Neural crest cell (in vitro differentiated cells): Measurements from ENCODE around the gene PDZRN3. TPM values are rescaled to one million over a fixed set of nuclear protein-coding genes. Genes with fewer than 3 reads are reported as not detected.

Experiments
- DNase-seq: peaks from one replicate; pipeline ENCODE4 v3.0.0; 2021; ENCODE audit warnings: low read depth, mixed read lengths, low spot score
- H3K27ac Mint-ChIP-seq: one replicate; pipeline ENCODE4 v1.8.0; 2021; ENCODE audit warnings: mild to moderate bottlenecking, mixed read lengths; ENCODE audit not compliant: unreplicated experiment
- H3K27me3 Mint-ChIP-seq: 2 replicates; pipeline ENCODE4 v1.8.0; 2021; ENCODE audit warnings: low read depth, mild to moderate bottlenecking, mixed read lengths
- H3K36me3 Mint-ChIP-seq: 2 replicates; pipeline ENCODE4 v1.8.0; 2021; ENCODE audit warnings: low read depth, mild to moderate bottlenecking, mixed read lengths
- H3K4me1 Mint-ChIP-seq: 2 replicates; pipeline ENCODE4 v1.8.0; 2021; ENCODE audit warnings: mixed read lengths
- H3K4me3 Mint-ChIP-seq: one replicate; pipeline ENCODE4 v1.8.0; 2021; ENCODE audit warnings: mild to moderate bottlenecking, mixed read lengths
- H3K9me3 Mint-ChIP-seq: 2 replicates; pipeline ENCODE4 v1.8.0; 2021; ENCODE audit warnings: mixed read lengths
- CTCF ChIP-seq: fragments of 200-600 bp; sonication (generic); conservative IDR thresholded peaks from 2 replicates; pipeline ENCODE4 v1.5.0; 2021; ENCODE audit warnings: antibody characterized with exemption, mild to moderate bottlenecking
- total RNA-seq: library from RNA; stranded (reverse); gene quantifications from 2 replicates; pipeline ENCODE4 v1.2.1, GENCODE V29; 2021

The PDZRN3 gene
- total RNA-seq, 1 donor from 2014 or later, result 12.2 TPM

DNA sequence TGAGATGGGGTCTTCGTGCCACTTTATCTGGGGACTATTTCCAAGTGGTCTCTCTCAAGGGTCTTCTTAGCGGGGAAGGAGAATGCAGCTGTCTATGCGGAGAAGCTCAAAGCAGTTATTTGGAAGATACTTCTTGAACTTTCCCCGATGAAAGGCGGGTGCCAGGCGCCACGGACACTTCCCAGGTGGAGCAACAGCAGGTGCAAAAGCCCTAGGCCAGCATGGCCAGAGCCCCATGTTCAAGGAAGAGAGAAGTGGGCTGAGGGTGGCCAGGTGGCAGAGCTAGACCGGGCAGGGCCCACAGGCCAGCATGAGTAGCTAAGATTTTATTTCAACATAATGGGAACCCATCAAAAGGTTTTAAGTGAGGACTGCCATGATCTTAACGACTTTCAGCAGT is 232.8 kb downstream of the PDZRN3 start:
- no peak overlapping the region for H3K4me3 Mint-ChIP-seq
- H3K9me3 Mint-ChIP-seq, result no peaks in the 10 kb centered on the region
- no peak for DNase-seq
- TF ChIP-seq CTCF, result no peak
- no peaks in the 10 kb centered on the region for H3K27me3 Mint-ChIP-seq
- H3K36me3 Mint-ChIP-seq, result peaks cover 16% of the 10 kb centered on the region
- H3K4me1 Mint-ChIP-seq, result peaks cover 4% of the 10 kb centered on the region
- H3K27ac Mint-ChIP-seq, result no peak overlapping the region

- Mint-ChIP-seq H3K9me3 (no peaks in the 10 kb centered on the region), H3K27me3 (no peaks in the 10 kb centered on the region), H3K36me3 (peaks cover 28% of the 10 kb centered on the region), H3K27ac (no peak overlapping the region), H3K4me1 (peaks cover 4% of the 10 kb centered on the region), H3K4me3 (no peak overlapping the region)
- no peak for TF ChIP-seq CTCF
- DNase-seq, result no peak
Observed at GRCh38 chr3:73389928-73390327, 234.8 kb downstream of the PDZRN3 start.

- Mint-ChIP-seq H3K27me3 (no peaks in the 10 kb centered on the region), H3K4me3 (no peak overlapping the region), H3K9me3 (no peaks in the 10 kb centered on the region), H3K4me1 (peaks cover 4% of the 10 kb centered on the region), H3K27ac (no peak overlapping the region), H3K36me3 (peaks cover 33% of the 10 kb centered on the region)
- TF ChIP-seq CTCF, result no peak
- DNase-seq, result no peak
Observed at GRCh38 chr3:73389117-73389813, 235.5 kb downstream of the PDZRN3 start.

DNA sequence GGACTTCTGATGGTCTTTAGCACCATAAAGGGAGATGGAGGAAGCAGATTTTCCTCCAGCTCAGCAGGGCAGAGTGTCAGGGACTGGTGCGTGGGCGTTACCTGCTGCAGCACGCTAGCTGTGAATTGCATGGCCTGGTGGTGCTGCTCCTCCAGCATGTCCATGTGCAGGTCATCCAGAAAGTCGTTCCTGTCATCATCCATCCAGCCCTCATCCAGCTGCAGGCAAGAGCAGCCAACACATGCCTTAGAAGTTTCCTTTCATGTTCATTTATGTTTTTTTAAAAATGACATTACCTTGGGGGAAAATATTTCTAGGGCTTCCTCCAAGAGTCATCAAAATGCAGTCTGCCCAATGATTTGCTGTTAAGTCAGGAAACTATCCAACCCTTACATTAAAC is 239.2 kb downstream of the PDZRN3 start:
- no peak for DNase-seq
- H3K36me3 Mint-ChIP-seq, result peaks cover 34% of the 10 kb centered on the region
- H3K27me3 Mint-ChIP-seq, result no peaks in the 10 kb centered on the region
- H3K9me3 Mint-ChIP-seq, result no peaks in the 10 kb centered on the region
- TF ChIP-seq CTCF, result no peak
- no peak overlapping the region for H3K4me3 Mint-ChIP-seq
- peaks cover 4% of the 10 kb centered on the region for H3K4me1 Mint-ChIP-seq
- no peak overlapping the region for H3K27ac Mint-ChIP-seq

DNA sequence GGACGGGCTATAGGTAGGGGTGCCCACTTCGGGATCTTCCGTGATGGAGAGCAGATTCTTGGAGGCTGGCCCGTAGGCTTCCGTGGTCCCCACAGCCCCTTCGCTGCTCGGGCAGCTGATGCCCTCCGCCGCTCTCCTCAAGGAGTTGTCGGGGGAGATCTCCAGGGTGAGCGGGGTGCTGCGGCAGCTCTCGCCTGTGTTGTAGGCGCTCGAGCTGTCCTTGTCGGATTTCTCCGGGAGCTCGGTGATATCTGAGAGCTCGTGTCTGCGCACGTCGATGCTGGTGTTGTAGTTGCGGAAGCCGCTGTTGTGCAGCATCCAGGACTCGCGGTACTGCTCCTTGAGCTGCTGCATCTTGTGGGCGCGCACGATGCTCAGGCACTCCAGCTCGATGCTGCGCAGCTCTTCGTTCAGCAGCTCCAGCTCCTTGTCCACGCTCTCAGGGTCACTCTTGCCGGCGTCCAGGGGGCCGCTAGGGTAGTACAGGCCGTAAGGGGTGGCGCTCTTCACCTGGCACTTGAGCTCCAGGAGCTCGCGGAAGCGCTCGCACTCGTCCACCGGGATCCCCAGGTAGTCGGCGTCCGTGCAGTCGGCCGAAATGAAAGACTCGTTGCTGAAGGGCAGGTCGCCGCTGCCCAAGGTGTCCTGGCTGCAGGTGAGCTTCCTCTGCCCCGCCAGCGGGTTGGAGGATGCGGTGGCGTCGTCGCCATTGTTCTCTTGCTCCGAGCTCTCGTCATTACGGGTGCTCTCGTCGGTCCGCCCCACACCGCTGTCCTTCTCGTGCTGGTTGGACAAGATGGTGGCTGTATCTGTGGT is 240.4 kb downstream of the PDZRN3 start:
- Mint-ChIP-seq H3K36me3 (peaks cover 32% of the 10 kb centered on the region), H3K27ac (no peak overlapping the region), H3K4me3 (no peak overlapping the region), H3K27me3 (no peaks in the 10 kb centered on the region), H3K9me3 (no peaks in the 10 kb centered on the region), H3K4me1 (peaks cover 4% of the 10 kb centered on the region)
- no peak for TF ChIP-seq CTCF
- no peak for DNase-seq
